Measurements from ENCODE around the gene DLK2.
"Not testable (repeated sequence)": the region's sequence is repeated elsewhere in the genome, so short reads cannot be mapped to it uniquely, and the experiment has no call there.

The DLK2 gene

DNA sequence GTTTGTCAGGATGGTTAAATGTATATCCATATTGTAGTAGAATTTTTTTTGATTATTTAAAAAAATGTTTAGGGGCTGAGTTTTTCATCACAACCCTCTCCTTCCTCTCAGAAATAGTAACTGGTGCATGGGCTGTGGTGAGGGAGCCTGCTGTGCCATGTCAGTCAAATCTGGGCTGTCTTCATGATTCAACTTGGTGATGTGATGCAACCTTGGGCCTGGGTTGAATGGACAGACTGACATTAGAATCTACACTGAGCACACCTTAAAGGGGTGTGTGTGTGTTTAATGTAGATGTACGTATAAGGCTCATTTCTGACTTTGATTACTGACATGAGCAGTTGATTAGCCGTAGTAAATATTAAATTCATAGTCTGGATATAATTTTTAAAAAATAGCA is 25.7 kb upstream of the DLK2 start:
- DNase-seq, result no peak

- no peak for DNase-seq
Observed at GRCh38 chr6:43478008-43478372, 22.6 kb upstream of the DLK2 start.

GRCh38 chr6:43477235-43478007 is 22.1 kb upstream of the DLK2 start, which contains the start of gene TJAP1:
Gene TJAP1, plus strand, starts transcription at chr6:43477570. Its CDS starts 21,432 bp downstream, at chr6:43499002.
- peak; percentile 96 for DNase-seq

- DNase-seq, result no peak
Observed at GRCh38 chr6:43476746-43477145, 21.4 kb upstream of the DLK2 start.

DNA sequence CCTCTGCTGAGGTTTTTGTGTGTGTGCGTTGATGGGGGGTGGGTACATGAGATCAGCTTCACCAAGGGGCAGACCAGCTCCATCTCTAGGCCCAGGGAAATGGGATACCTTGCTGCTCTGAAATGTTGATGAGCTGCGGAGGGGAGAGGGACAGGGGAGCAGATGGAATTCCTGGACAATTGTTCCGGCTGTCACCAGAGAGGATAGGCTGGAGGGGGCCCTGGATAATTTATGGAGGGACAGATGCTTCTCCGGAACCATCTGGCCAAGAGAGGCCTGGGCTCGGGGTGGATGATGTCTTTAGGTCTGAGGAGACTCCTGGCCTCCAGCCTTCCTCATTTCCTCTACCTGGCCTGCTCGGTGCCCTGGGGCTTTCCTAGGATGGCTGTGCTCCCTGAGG is 20.2 kb upstream of the DLK2 start:
- DNase-seq, result no peak

- no peak for DNase-seq
Observed at GRCh38 chr6:43472515-43472914, 17.2 kb upstream of the DLK2 start.

DNA sequence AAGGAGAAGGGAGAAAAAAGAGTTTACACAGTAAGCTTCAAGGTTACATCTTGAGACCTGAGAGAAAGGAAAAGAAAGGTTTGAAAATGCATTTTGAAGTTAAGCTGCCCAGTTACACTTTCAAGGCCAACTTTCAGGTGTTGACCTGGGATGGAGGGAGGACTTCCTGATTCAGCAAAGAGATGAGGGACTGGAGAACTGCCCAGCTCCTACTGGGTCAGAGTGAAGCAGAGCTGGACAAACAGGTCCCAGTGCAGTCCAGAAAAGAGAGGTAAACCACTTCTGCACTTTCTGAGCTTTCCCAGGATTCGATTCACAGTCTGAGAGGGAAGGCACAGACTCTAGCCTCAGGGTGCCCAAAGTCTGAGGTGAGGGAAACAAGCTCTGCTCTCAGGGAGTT is 16.1 kb upstream of the DLK2 start:
- DNase-seq, result no peak

GRCh38 chr6:43469947-43470346 is 14.6 kb upstream of the DLK2 start:
- DNase-seq, result no peak

DNA sequence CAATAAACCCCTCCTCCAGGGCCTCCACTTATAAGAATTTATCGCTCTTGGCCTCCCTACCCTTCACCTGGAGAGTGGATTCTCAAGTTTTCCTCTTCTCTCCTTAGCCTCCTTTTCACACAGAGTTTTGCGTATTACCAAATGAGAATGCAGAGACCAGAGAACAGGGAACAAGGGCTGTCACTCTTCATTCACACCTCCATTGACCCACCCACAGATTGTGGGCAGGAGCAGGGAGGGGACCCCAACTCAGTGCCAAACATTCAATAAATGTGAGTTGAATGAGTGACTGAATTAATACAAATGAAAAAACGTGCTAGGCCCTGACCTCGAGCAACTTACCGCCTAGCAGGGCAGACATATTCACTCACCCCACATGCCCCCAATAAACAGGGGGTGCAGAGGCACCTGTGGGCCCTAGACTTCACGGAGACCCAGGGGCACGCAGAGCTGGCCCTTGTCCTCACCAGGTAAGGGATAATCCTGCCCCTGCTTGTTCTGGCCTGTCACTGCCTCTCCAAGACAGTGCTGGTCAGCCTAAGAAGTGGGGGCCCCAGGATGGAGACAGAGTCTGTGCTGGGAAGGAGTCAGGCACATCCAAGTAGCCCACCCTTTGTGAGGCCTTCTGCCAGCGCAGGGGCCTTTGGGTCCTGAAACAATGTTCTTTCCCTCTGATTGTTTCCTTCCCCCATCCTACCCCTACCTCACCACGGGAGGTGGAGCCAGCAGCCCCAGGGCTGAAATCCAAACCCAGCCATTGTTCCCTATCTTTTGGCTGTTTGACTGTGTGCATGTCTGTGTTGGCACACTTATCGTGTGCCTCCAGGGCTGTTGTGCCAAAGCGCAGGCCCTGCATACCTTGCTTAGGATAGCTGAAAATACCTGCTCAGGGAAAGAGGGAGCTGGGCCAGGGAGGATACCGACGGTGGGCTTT is 13.7 kb upstream of the DLK2 start:
- DNase-seq, result no peak

- no peak for DNase-seq
Observed at GRCh38 chr6:43468240-43468639, 12.9 kb upstream of the DLK2 start.

DNA sequence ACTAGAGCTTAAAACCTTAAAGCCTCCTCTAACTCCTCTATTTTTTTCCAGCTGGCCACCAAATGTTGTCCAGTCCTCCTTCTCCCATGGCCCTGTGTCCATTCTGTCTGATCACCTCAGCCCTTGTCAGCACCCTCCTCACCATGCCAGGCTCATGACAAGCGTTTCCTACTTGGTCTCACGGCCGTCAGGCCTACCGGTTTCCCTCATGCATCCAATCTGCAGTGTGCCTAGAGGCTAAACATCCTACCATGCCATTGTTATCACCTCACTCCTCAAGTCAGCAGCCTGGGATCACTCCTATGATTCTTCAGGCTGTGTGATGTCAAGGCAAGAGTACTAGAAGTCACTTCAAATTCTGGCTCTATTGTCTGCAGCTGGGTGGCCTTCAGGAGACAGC is 12.4 kb upstream of the DLK2 start:
- DNase-seq, result no peak

DNA sequence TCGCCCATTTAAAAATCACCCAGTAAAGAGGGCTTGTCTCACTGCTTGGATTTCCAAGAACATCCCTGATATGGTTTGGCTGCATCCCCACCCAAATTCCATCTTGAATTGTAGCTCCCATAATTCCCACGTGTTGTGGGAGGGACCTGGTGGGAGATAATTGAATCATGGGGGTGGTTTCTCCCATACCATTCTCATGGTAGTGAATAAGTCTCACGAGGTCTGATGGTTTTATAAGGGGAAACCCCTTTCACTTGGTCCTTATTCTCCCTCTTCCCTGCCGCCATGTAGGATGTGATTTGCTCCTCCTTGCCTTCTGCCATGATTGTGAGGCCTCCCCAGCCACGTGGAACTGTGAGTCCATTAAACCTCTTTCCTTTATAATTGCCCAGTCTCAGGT is 11.9 kb upstream of the DLK2 start:
- DNase-seq, result not testable (repeated sequence)

DNA sequence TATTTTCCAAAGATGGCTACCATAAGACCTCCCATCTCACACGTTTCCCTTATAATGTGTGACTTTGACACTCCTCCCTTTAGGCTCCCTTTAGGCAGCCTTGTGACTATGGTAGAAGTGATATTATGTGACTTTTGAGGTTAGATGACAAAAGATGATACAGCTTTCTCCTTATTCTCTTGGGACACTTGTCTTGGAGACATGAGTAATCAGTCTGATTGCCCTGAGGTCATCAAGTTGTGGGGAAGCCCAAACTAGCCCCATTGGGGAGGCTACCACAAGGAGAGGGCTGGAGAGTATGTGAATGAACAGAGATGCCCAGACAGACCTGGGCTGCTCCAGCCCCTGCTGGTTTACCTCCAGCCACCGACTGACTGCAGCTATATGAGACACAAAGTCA is 10.6 kb upstream of the DLK2 start:
- DNase-seq, result no peak

GRCh38 chr6:43464337-43464736 is 9.0 kb upstream of the DLK2 start:
- DNase-seq, result no peak

GRCh38 chr6:43461936-43462335 is 6.6 kb upstream of the DLK2 start:
- DNase-seq, result no peak

DNA sequence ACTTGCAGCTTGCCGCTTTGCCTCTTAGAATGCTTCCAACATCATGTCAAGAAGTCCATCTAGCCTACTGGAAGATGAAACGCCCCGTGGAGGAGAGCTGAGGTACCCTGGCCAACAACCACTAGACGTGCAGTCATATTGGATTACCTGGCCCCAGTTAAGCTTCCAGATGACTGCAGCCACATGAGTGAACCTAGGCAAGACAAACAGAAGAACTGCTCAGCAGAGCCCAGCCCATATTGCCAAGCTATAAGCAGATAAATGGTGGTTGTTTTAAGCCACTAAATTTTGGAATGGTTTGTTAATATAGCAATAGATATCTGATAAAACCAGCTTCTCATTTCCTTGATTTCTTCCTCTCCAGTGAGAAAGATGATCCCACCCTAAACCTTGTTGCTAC is 4.7 kb upstream of the DLK2 start:
- DNase-seq, result no peak

DNA sequence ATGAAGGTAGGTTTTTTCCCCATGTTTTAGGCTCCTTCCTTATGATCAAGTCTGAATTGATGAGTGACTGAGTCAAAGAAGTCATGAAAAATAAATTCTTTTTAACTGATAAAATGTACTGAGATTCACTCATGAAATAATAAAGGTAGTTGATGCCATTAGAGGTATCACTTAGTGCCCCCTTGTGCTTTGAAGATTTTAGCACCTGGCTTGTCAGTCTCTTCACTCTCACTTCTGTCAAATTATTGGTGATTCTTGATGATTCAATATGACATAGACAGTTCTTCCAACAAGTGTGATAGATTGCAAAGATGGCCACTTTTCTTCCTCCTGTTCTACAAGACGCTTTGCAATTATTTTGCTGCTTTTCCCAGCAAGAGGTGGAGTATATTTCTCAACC is 4.2 kb upstream of the DLK2 start:
- no peak for DNase-seq

DNA sequence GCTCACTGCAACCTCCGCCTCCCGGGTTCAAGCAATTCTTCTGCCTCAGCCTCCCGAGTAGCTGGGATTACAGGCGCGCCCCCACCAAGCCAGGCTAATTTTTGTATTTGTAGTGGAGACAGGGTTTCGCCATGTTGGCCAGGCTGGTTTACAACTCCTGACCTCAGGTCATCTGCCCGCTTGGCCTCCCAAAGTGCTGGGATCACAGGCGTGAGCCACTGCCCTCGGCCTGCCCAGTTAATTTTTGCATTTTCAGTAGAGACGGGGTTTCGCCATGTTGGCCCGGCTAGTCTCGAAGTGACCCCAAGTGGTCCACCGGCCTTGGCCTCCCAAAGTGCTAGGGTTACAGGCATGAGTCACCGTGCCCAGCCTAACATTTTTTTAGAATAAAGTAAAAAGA is 2.8 kb upstream of the DLK2 start:
- not testable (repeated sequence) for DNase-seq

DNA sequence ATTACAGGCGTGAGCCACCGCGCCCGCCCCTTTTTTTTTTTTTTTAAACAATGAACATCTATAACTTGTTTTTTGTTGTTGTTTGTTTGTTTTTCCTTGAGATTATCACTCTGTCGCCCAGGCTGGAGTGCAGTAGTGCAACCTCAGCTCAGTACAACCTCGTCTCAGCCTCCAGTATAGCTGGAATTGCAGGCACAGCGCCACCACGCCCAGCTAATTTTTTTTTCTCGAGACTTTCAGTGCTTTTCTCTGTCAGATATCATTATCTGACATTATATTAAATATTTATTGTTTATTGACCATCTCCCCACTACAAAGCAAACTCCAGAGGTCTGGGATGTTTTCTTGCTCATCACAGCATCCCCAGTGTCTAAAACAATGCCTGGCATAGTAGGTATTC is 2.3 kb upstream of the DLK2 start:
- DNase-seq, result no peak

DNA sequence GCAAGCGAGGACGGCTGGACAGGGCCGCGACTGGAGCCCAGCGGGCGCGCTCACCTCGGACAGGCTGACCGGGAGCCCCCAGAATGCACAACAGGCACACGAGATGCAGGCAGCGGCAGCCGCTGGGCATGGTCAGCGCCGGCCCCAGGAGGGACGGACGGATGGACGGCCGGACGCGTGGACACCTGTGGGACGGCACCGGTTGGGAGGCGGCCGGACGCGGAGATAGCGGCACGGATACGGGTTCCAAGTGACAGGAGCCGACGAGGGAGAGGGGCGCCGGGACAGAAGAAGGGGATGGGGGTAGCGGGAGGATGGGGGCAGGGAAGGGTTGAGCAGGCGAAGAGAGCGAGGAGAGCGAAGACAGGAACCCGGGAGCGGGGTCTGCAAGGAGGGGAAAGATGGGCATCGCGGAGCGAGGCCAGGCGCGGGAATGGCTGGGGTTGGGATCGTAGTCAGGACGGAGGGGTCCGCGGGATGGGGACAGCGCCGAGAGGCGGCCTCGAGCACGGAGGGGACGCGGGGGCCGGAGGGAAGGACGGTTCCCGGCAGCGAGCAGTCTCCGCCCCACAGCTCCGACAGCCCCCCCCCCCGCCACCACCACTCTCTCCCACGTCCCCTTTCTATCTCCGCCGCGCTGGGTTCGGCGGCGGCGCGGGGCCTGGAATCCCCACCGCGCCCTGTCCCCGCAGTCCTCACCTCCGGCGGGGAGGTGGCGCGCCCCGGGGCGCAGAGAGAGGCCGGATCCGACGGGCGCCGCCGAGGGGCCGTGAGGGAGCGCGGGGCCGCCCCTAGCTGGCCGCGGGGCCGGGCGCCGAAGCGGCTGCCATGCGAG is 435 bp downstream of the DLK2 start:
- no peak for DNase-seq

GRCh38 chr6:43454290-43454695 is 1.1 kb downstream of the DLK2 start:
- DNase-seq, result peak; percentile 58

DNA sequence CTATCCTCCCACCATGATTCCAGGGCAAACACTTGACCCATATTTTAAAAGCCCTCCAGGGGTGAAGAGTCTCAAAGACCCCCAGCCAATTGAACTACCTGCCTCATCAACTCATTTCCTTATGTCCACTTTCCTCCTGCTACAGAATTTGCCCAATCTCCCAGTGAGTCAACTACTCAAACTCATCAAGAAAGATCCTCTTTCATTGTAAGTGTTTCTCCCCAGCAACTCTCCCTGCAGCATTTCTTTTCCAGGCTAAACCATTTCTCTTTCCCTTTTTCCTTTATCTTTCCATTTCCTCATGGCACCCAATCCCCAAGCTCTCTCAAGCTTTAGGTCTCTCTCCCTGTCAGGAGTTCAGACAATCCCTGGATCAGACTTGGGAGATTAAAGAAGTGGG is 1.5 kb downstream of the DLK2 start:
- DNase-seq, result no peak

DNA sequence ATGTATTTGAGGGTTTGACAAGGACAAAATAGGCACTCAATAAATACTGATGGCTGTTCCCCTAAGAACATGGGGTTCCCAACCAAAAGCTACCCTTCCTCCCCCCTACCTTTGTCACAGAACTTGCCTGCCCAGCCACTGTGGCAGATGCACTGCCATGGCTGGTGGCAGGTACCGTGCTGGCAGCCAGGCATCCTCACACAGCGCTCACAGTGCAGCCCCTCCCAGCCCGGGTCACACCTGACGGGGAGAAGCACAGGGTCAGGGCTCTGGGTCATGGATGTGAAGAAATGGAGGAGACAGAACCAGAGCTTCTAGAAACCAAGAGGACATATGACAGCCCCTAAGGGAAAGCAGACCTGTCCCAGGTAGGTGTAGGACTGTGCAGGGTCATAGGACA is 2.5 kb downstream of the DLK2 start:
- DNase-seq, result no peak
